Fibroblast of lung (primary cell): ENCODE measurements around the gene NOS1AP.

ENCODE experiments used
- CTCF ChIP-seq, 2 donors: IDR thresholded peaks in 1 of 2; conservative IDR thresholded peaks in 1 of 2; 1 replicate in 1 of 2; 2 replicates in 1 of 2; pipeline ENCODE4 v1.5.1; 2011 to 2012; ENCODE audit warnings: low read length in 2 of 2, control low read depth in 1 of 2, inconsistent platforms in 1 of 2, low read depth in 1 of 2, mild to moderate bottlenecking in 1 of 2
- EZH2 ChIP-seq: IDR thresholded peaks from 2 replicates; pipeline ENCODE4 v1.5.1; 2012; ENCODE audit warnings: low read length, control low read depth, mild to moderate bottlenecking; ENCODE audit errors: missing control alignments

GRCh38 chr1:162111572-162111971 lies 42.1 kb downstream of the NOS1AP start:
- TF ChIP-seq CTCF (conservative IDR thresholded peaks at IDR 0.05 in 1 of 2, IDR thresholded peaks at IDR 0.05 in 1 of 2; ENCODE audit: low read depth in 1 of 2, low read length in 2 of 2) (no peak), EZH2 (no peak)
